ENCODE data around the gene CACUL1. TPM values are rescaled to one million over a fixed set of nuclear protein-coding genes. Genes with fewer than 3 reads are reported as not detected.

Gene CACUL1
- total RNA-seq, 1 donor from 2014 or later, result 23.6 TPM

- no peak for DNase-seq (ENCODE audit: low spot score in 2 of 2)
- no peak for TF ChIP-seq CTCF (IDR thresholded peaks at IDR 0.05)
- peaks cover 4 to 35% of the 10 kb centered on the region in 2 donors for H3K4me1 ChIP-seq
- H3K27ac ChIP-seq, result no peak overlapping the region
- H3K4me3 ChIP-seq, result no peak overlapping the region
- H3K9me3 ChIP-seq, result no peaks in the 10 kb centered on the region
- H3K27me3 ChIP-seq, result no peaks in the 10 kb centered on the region
- intact Hi-C loops (cut with DNase I), result no loop called here
- no peaks in the 10 kb centered on the region for H3K36me3 ChIP-seq
These were observed 17.0 kb downstream of the CACUL1 start for GRCh38 chr10:118737603-118738302.

GRCh38 chr10:118735294-118735693, 19.5 kb downstream of the CACUL1 start:
- H3K36me3 ChIP-seq, result no peaks in the 10 kb centered on the region
- H3K4me1 ChIP-seq, result peaks cover 0 to 29% of the 10 kb centered on the region in 2 donors
- H3K4me3 ChIP-seq, result no peak overlapping the region
- intact Hi-C loops (cut with DNase I), result no loop called here
- no peak for TF ChIP-seq CTCF (IDR thresholded peaks at IDR 0.05)
- DNase-seq (ENCODE audit: low spot score in 2 of 2), result no peak
- H3K27me3 ChIP-seq, result no peaks in the 10 kb centered on the region
- H3K9me3 ChIP-seq, result no peaks in the 10 kb centered on the region
- H3K27ac ChIP-seq, result no peak overlapping the region

- no peaks in the 10 kb centered on the region for H3K9me3 ChIP-seq
- no peak for TF ChIP-seq CTCF (IDR thresholded peaks at IDR 0.05)
- intact Hi-C loops (cut with DNase I), result no loop called here
- H3K27me3 ChIP-seq, result no peaks in the 10 kb centered on the region
- DNase-seq (ENCODE audit: low spot score in 2 of 2), result no peak
- peaks cover 0 to 29% of the 10 kb centered on the region in 2 donors for H3K4me1 ChIP-seq
- no peaks in the 10 kb centered on the region for H3K36me3 ChIP-seq
- H3K27ac ChIP-seq, result no peak overlapping the region
- H3K4me3 ChIP-seq, result no peak overlapping the region
These were observed 20.3 kb downstream of the CACUL1 start for GRCh38 chr10:118734475-118734874.

- intact Hi-C loops (cut with DNase I), result no loop called here
- no peaks in the 10 kb centered on the region for H3K36me3 ChIP-seq
- no peak overlapping the region for H3K4me3 ChIP-seq
- no peak for DNase-seq (ENCODE audit: low spot score in 2 of 2)
- H3K27me3 ChIP-seq, result no peaks in the 10 kb centered on the region
- TF ChIP-seq CTCF (IDR thresholded peaks at IDR 0.05), result no peak
- peaks cover 0 to 25% of the 10 kb centered on the region in 2 donors for H3K4me1 ChIP-seq
- no peak overlapping the region for H3K27ac ChIP-seq
- no peaks in the 10 kb centered on the region for H3K9me3 ChIP-seq
These were observed 22.3 kb downstream of the CACUL1 start for GRCh38 chr10:118732245-118733165.

- Histone ChIP-seq H3K27ac (no peak overlapping the region), H3K36me3 (no peaks in the 10 kb centered on the region), H3K4me1 (peaks cover 0 to 20% of the 10 kb centered on the region in 2 donors), H3K4me3 (no peak overlapping the region), H3K27me3 (no peaks in the 10 kb centered on the region), H3K9me3 (no peaks in the 10 kb centered on the region)
- intact Hi-C loops (cut with DNase I), result no loop called here
- no peak for DNase-seq (ENCODE audit: low spot score in 2 of 2)
- TF ChIP-seq CTCF (IDR thresholded peaks at IDR 0.05), result no peak
These were observed 23.9 kb downstream of the CACUL1 start for GRCh38 chr10:118730756-118731456.
